NK-92 (cell line): ENCODE data around the gene SHQ1.
"Not testable (repeated sequence)": the region's sequence is repeated elsewhere in the genome, so short reads cannot be mapped to it uniquely, and the experiment has no call there.

ENCODE experiments used
- DNase-seq: peaks from one replicate; lab custom pipeline; 2025; ENCODE audit not compliant: unreplicated experiment; lab: John Stamatoyannopoulos, UW

SHQ1 gene

GRCh38 chr3:72721683-72722381 is 126.4 kb downstream of the SHQ1 start:
- DNase-seq = no peak

GRCh38 chr3:72720566-72720965 is 127.7 kb downstream of the SHQ1 start:
- no peak for DNase-seq

- no peak for DNase-seq
Measured at GRCh38 chr3:72719137-72719536, 129.1 kb downstream of the SHQ1 start.

- not testable (repeated sequence) for DNase-seq
Measured at GRCh38 chr3:72714135-72714534, 134.1 kb downstream of the SHQ1 start.

- DNase-seq = not testable (repeated sequence)
Measured at GRCh38 chr3:72710471-72710870, 137.8 kb downstream of the SHQ1 start.

- DNase-seq = no peak
Measured at GRCh38 chr3:72708441-72708840, 139.8 kb downstream of the SHQ1 start.

GRCh38 chr3:72702997-72703396 is 145.2 kb downstream of the SHQ1 start:
- DNase-seq = no peak

GRCh38 chr3:72702390-72702789 is 145.9 kb downstream of the SHQ1 start:
- no peak for DNase-seq

GRCh38 chr3:72700106-72700505 is 148.1 kb downstream of the SHQ1 start:
- DNase-seq = no peak

GRCh38 chr3:72699631-72700030 is 148.6 kb downstream of the SHQ1 start:
- DNase-seq = no peak
